ENCODE measurements around the gene RPS17. TPM values are rescaled to one million over a fixed set of nuclear protein-coding genes. Genes with fewer than 3 reads are reported as not detected.

Gene RPS17
- polyA plus RNA-seq, 3 donors = 604 to 2,881 (median 619) TPM

- TF ChIP-seq CTCF (IDR thresholded peaks at IDR 0.05) = no peak
- H3K4me1 ChIP-seq (ENCODE audit: control insufficient read depth in 1 of 2, insufficient read depth in 2 of 2, low read length in 2 of 2) = no peaks in the 10 kb centered on the region
- H3K9me3 Mint-ChIP-seq = no peaks in the 10 kb centered on the region
- no peaks in the 10 kb centered on the region for H3K36me3 Mint-ChIP-seq
- H3K9me3 ChIP-seq (replicated peaks in 1 of 2; ENCODE audit: control insufficient read depth in 1 of 2, insufficient read depth in 1 of 2, low read length in 2 of 2) = no peaks in the 10 kb centered on the region
- no peaks in the 10 kb centered on the region for H3K79me2 ChIP-seq (ENCODE audit: insufficient read depth, low read length)
- no peak overlapping the region for H3K4me3 ChIP-seq (replicated peaks in 1 of 3; ENCODE audit: low read depth in 2 of 3, low read length in 3 of 3)
- no peak overlapping the region for H2AFZ ChIP-seq (ENCODE audit: insufficient read depth, low read depth, low read length, poor library complexity, severe bottlenecking)
- H4K20me1 ChIP-seq (ENCODE audit: insufficient read depth, low read length) = no peaks in the 10 kb centered on the region
- H3K27ac ChIP-seq (ENCODE audit: low read depth in 1 of 2, low read length in 2 of 2) = no peak overlapping the region
- DNase-seq = no peak
- H3K4me3 Mint-ChIP-seq = no peak overlapping the region
- whole genome bisulfite sequencing (ENCODE audit: insufficient coverage) = no CpG with 5 or more reads among the region's 1 CpG
- peaks cover 2% of the 10 kb centered on the region for H3K4me1 Mint-ChIP-seq
- peaks cover 5 to 11% (median 10%) of the 10 kb centered on the region in 3 donors for H3K27me3 Mint-ChIP-seq (ENCODE audit: low read depth in 3 of 3)
- H3K4me2 ChIP-seq (replicated peaks; ENCODE audit: extremely low read depth, low read length, poor library complexity, severe bottlenecking) = no peak overlapping the region
- no peak overlapping the region for H3K9ac ChIP-seq (ENCODE audit: insufficient read depth, low read length, poor library complexity, severe bottlenecking)
- no peaks in the 10 kb centered on the region for H3K36me3 ChIP-seq (replicated peaks in 1 of 2; ENCODE audit: control insufficient read depth in 1 of 2, insufficient read depth in 2 of 2, low read length in 2 of 2)
- intact Hi-C loops (cut with micrococcal nuclease) = no loop called here
- H3K27ac Mint-ChIP-seq = no peak overlapping the region
- H3K27me3 ChIP-seq (ENCODE audit: control insufficient read depth in 2 of 2, insufficient read depth in 2 of 2, low read length in 2 of 2) = peaks cover 0 to 7% of the 10 kb centered on the region in 2 donors
Observed at GRCh38 chr15:82566690-82567089, 26.4 kb upstream of the RPS17 start.

DNA sequence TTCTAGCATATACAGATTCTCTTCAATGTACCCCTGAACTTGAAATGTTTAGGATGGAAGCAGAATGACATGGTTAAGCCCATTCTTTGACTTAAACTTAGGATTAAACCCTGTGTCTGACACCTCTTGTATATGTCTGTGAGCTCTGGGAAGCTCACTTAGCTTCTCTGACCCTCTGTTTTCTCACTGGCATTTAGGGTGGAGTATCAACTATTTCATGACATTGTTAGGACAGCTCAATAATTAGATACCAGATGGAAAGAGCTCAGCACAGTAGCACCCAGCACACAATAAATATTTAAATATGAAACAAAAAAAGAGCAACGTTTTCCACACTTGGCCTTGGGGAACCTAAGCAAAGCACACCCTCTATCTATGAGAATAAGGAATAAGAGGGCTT is 18.2 kb upstream of the RPS17 start:
- H3K9me3 ChIP-seq (replicated peaks in 1 of 2; ENCODE audit: control insufficient read depth in 1 of 2, insufficient read depth in 1 of 2, low read length in 2 of 2) = no peaks in the 10 kb centered on the region
- WGBS (ENCODE audit: insufficient coverage) = no CpG with 5 or more reads among the region's 1 CpG
- H3K27me3 Mint-ChIP-seq (ENCODE audit: low read depth in 3 of 3) = peaks cover 0 to 4% (median 0%) of the 10 kb centered on the region in 3 donors
- H3K9me3 Mint-ChIP-seq = no peaks in the 10 kb centered on the region
- no peak overlapping the region for H3K9ac ChIP-seq (ENCODE audit: insufficient read depth, low read length, poor library complexity, severe bottlenecking)
- intact Hi-C loops (cut with micrococcal nuclease) = no loop called here
- H3K27ac Mint-ChIP-seq = no peak overlapping the region
- H3K27ac ChIP-seq (ENCODE audit: low read depth in 1 of 2, low read length in 2 of 2) = no peak overlapping the region
- H3K36me3 Mint-ChIP-seq = no peaks in the 10 kb centered on the region
- H3K4me3 Mint-ChIP-seq = no peak overlapping the region
- H3K27me3 ChIP-seq (ENCODE audit: control insufficient read depth in 2 of 2, insufficient read depth in 2 of 2, low read length in 2 of 2) = no peaks in the 10 kb centered on the region
- no peaks in the 10 kb centered on the region for H3K4me1 Mint-ChIP-seq
- H3K4me3 ChIP-seq (replicated peaks in 1 of 3; ENCODE audit: low read depth in 2 of 3, low read length in 3 of 3) = no peak overlapping the region
- H3K36me3 ChIP-seq (replicated peaks in 1 of 2; ENCODE audit: control insufficient read depth in 1 of 2, insufficient read depth in 2 of 2, low read length in 2 of 2) = no peaks in the 10 kb centered on the region
- no peak overlapping the region for H2AFZ ChIP-seq (ENCODE audit: insufficient read depth, low read depth, low read length, poor library complexity, severe bottlenecking)
- no peak overlapping the region for H3K4me2 ChIP-seq (replicated peaks; ENCODE audit: extremely low read depth, low read length, poor library complexity, severe bottlenecking)
- no peak for TF ChIP-seq CTCF (IDR thresholded peaks at IDR 0.05)
- no peaks in the 10 kb centered on the region for H3K79me2 ChIP-seq (ENCODE audit: insufficient read depth, low read length)
- DNase-seq = no peak
- H4K20me1 ChIP-seq (ENCODE audit: insufficient read depth, low read length) = no peaks in the 10 kb centered on the region
- no peaks in the 10 kb centered on the region for H3K4me1 ChIP-seq (ENCODE audit: control insufficient read depth in 1 of 2, insufficient read depth in 2 of 2, low read length in 2 of 2)
